ENCODE measurements around the gene EXOC4.

EXOC4 gene

GRCh38 chr7:133609806-133610205 lies 356.9 kb downstream of the EXOC4 start:
- Histone ChIP-seq H3K27ac (ENCODE audit: extremely low read depth, low read depth, low read length) (no peak overlapping the region), H3K4me3 (ENCODE audit: low read depth, low read length) (no peak overlapping the region), H3K36me3 (ENCODE audit: control insufficient read depth in 2 of 2, insufficient read depth in 1 of 2, low read length in 2 of 2) (no peaks in the 10 kb centered on the region), H3K4me1 (ENCODE audit: control insufficient read depth, insufficient read depth, low read length) (peaks cover 14% of the 10 kb centered on the region), H3K9me3 (ENCODE audit: control insufficient read depth, insufficient read depth, low read depth, low read length) (no peaks in the 10 kb centered on the region)
- ChIA-PET CTCF (no interaction called here), POLR2A (no interaction called here)
- TF ChIP-seq ZNF394 (tag by site-specific recombination; IDR thresholded peaks at IDR 0.05; ENCODE audit: borderline replicate concordance) = no peak
- no peak for TF ChIP-seq ZNF514 (tag by site-specific recombination; IDR thresholded peaks at IDR 0.05)
- no peak for TF ChIP-seq ZNF19 (tag by site-specific recombination; IDR thresholded peaks at IDR 0.05; ENCODE audit: low read depth)
- no peak for TF ChIP-seq ZNF768 (tag by site-specific recombination; IDR thresholded peaks at IDR 0.05)
- TF ChIP-seq ZNF157 (tag by site-specific recombination; IDR thresholded peaks at IDR 0.05) = no peak
- no peak for TF ChIP-seq HIC1 (tag by site-specific recombination; IDR thresholded peaks at IDR 0.05)
- no peak for TF ChIP-seq ZNF660 (tag by site-specific recombination; IDR thresholded peaks at IDR 0.05)
- no peak for TF ChIP-seq ZNF530 (tag by site-specific recombination; IDR thresholded peaks at IDR 0.05; ENCODE audit: low read depth)
- TF ChIP-seq, protein P1, sequence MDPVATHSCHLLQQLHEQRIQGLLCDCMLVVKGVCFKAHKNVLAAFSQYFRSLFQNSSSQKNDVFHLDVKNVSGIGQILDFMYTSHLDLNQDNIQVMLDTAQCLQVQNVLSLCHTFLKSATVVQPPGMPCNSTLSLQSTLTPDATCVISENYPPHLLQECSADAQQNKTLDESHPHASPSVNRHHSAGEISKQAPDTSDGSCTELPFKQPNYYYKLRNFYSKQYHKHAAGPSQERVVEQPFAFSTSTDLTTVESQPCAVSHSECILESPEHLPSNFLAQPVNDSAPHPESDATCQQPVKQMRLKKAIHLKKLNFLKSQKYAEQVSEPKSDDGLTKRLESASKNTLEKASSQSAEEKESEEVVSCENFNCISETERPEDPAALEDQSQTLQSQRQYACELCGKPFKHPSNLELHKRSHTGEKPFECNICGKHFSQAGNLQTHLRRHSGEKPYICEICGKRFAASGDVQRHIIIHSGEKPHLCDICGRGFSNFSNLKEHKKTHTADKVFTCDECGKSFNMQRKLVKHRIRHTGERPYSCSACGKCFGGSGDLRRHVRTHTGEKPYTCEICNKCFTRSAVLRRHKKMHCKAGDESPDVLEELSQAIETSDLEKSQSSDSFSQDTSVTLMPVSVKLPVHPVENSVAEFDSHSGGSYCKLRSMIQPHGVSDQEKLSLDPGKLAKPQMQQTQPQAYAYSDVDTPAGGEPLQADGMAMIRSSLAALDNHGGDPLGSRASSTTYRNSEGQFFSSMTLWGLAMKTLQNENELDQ (tag by site-specific recombination; IDR thresholded peaks at IDR 0.05; ENCODE audit: low read depth) = no peak

GRCh38 chr7:133611955-133612354 lies 359.1 kb downstream of the EXOC4 start:
- no peaks in the 10 kb centered on the region for H3K9me3 ChIP-seq (ENCODE audit: control insufficient read depth, insufficient read depth, low read depth, low read length)
- H3K27ac ChIP-seq (ENCODE audit: extremely low read depth, low read depth, low read length) = no peak overlapping the region
- H3K4me1 ChIP-seq (ENCODE audit: control insufficient read depth, insufficient read depth, low read length) = peaks cover 14% of the 10 kb centered on the region
- no peak for TF ChIP-seq HIC1 (tag by site-specific recombination; IDR thresholded peaks at IDR 0.05)
- no peak for TF ChIP-seq ZNF350 (tag by site-specific recombination; IDR thresholded peaks at IDR 0.05)
- TF ChIP-seq, protein P2, sequence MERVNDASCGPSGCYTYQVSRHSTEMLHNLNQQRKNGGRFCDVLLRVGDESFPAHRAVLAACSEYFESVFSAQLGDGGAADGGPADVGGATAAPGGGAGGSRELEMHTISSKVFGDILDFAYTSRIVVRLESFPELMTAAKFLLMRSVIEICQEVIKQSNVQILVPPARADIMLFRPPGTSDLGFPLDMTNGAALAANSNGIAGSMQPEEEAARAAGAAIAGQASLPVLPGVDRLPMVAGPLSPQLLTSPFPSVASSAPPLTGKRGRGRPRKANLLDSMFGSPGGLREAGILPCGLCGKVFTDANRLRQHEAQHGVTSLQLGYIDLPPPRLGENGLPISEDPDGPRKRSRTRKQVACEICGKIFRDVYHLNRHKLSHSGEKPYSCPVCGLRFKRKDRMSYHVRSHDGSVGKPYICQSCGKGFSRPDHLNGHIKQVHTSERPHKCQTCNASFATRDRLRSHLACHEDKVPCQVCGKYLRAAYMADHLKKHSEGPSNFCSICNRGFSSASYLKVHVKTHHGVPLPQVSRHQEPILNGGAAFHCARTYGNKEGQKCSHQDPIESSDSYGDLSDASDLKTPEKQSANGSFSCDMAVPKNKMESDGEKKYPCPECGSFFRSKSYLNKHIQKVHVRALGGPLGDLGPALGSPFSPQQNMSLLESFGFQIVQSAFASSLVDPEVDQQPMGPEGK (tag by site-specific recombination; IDR thresholded peaks at IDR 0.05) = no peak
- TF ChIP-seq ZNF239 (tag by site-specific recombination; IDR thresholded peaks at IDR 0.05) = no peak
- TF ChIP-seq KLF7 (tag by site-specific recombination; IDR thresholded peaks at IDR 0.05; ENCODE audit: borderline replicate concordance) = no peak
- no peak for TF ChIP-seq ZNF555 (tag by site-specific recombination; conservative IDR thresholded peaks at IDR 0.05)
- TF ChIP-seq KLF16 (tag by site-specific recombination; IDR thresholded peaks at IDR 0.05) = no peak
- no peak for TF ChIP-seq GLIS2 (tag by site-specific recombination; IDR thresholded peaks at IDR 0.05)
- TF ChIP-seq ZNF830 (tag by site-specific recombination; IDR thresholded peaks at IDR 0.05; ENCODE audit: low read depth) = no peak
- TF ChIP-seq, protein P3, sequence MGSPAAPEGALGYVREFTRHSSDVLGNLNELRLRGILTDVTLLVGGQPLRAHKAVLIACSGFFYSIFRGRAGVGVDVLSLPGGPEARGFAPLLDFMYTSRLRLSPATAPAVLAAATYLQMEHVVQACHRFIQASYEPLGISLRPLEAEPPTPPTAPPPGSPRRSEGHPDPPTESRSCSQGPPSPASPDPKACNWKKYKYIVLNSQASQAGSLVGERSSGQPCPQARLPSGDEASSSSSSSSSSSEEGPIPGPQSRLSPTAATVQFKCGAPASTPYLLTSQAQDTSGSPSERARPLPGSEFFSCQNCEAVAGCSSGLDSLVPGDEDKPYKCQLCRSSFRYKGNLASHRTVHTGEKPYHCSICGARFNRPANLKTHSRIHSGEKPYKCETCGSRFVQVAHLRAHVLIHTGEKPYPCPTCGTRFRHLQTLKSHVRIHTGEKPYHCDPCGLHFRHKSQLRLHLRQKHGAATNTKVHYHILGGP (tag by site-specific recombination; IDR thresholded peaks at IDR 0.05) = no peak
- no peak for TF ChIP-seq ZNF416 (tag by site-specific recombination; IDR thresholded peaks at IDR 0.05)
- ChIA-PET POLR2A (no interaction called here), CTCF (no interaction called here)
- no peaks in the 10 kb centered on the region for H3K36me3 ChIP-seq (ENCODE audit: control insufficient read depth in 2 of 2, insufficient read depth in 1 of 2, low read length in 2 of 2)
- no peak overlapping the region for H3K4me3 ChIP-seq (ENCODE audit: low read depth, low read length)
